ENCODE measurements around the gene APOL4.
"Not testable (repeated sequence)": the region's sequence is repeated elsewhere in the genome, so short reads cannot be mapped to it uniquely, and the experiment has no call there.

The APOL4 gene

GRCh38 chr22:36194971-36195370, 6.6 kb downstream of the APOL4 start:
- H3K27me3 ChIP-seq (replicated peaks): no peaks in the 10 kb centered on the region
- no peak overlapping the region for H3K27ac ChIP-seq
- peak; percentile 71 for DNase-seq
- in situ Hi-C loops (cut with HindIII; ENCODE audit: low pct_ligation_motif_present, low sequenced_read_pairs): no loop called here
- no peak overlapping the region for H3K4me3 ChIP-seq (ENCODE audit: low read depth, low read length)
- TF ChIP-seq, protein P1, sequence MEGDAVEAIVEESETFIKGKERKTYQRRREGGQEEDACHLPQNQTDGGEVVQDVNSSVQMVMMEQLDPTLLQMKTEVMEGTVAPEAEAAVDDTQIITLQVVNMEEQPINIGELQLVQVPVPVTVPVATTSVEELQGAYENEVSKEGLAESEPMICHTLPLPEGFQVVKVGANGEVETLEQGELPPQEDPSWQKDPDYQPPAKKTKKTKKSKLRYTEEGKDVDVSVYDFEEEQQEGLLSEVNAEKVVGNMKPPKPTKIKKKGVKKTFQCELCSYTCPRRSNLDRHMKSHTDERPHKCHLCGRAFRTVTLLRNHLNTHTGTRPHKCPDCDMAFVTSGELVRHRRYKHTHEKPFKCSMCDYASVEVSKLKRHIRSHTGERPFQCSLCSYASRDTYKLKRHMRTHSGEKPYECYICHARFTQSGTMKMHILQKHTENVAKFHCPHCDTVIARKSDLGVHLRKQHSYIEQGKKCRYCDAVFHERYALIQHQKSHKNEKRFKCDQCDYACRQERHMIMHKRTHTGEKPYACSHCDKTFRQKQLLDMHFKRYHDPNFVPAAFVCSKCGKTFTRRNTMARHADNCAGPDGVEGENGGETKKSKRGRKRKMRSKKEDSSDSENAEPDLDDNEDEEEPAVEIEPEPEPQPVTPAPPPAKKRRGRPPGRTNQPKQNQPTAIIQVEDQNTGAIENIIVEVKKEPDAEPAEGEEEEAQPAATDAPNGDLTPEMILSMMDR (IDR thresholded peaks at IDR 0.05; ENCODE audit: low read depth, low read length, missing control alignments): peak; percentile 84
- H3K36me3 ChIP-seq (replicated peaks): no peaks in the 10 kb centered on the region

DNA sequence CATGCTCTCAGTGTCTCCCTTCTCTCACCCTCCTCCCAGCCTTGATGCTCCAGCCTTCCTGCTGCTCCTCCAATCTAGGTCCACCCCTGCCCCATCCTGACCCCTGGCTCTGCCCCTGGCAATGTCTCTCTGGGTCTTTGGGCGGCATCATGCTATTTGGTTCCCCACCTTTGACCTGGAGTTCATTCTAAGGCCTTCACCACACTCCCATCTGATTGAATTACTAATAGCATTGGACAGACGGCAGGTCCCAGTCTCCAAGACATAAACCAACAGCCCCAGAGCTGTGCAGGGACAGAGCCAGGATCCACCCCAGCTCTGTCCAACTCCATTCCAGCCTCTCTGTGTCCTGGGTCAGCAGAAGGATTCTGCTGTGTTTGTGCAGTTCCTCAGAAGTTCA, 7.2 kb downstream of the APOL4 start:
- in situ Hi-C loops (cut with HindIII; ENCODE audit: low pct_ligation_motif_present, low sequenced_read_pairs): no loop called here
- TF ChIP-seq, protein P1 (IDR thresholded peaks at IDR 0.05; ENCODE audit: low read depth, low read length, missing control alignments): no peak
- H3K4me3 ChIP-seq (ENCODE audit: low read depth, low read length): no peak overlapping the region
- H3K27ac ChIP-seq: no peak overlapping the region
- no peaks in the 10 kb centered on the region for H3K36me3 ChIP-seq (replicated peaks)
- no peak for DNase-seq
- H3K27me3 ChIP-seq (replicated peaks): no peaks in the 10 kb centered on the region

DNA sequence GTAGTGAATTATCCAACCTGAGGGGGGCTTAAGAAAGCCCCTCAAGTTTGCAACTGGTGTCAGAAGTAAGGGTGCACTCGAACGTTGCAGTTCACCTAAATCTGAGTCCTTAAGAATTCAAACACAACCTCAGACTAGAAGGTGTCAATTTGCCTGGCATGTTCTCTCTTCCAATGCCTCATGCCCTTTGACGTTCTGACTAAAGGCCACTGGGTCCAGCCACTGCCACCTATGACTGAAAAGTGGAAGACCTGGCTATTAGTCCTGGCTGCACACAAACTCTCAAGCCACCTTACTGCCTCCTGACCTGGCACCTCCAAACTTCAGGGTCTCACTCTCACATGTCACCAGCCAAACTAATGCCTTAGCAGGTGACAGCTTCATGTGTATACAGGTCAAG, 8.0 kb downstream of the APOL4 start:
- TF ChIP-seq, protein P1 (IDR thresholded peaks at IDR 0.05; ENCODE audit: low read depth, low read length, missing control alignments): no peak
- Histone ChIP-seq H3K27ac (no peak overlapping the region), H3K4me3 (ENCODE audit: low read depth, low read length) (no peak overlapping the region), H3K27me3 (replicated peaks) (no peaks in the 10 kb centered on the region), H3K36me3 (replicated peaks) (no peaks in the 10 kb centered on the region)
- in situ Hi-C loops (cut with HindIII; ENCODE audit: low pct_ligation_motif_present, low sequenced_read_pairs): no loop called here
- no peak for DNase-seq

- Histone ChIP-seq H3K36me3 (replicated peaks) (no peaks in the 10 kb centered on the region), H3K4me3 (ENCODE audit: low read depth, low read length) (no peak overlapping the region), H3K27me3 (replicated peaks) (no peaks in the 10 kb centered on the region), H3K27ac (no peak overlapping the region)
- TF ChIP-seq, protein P1 (IDR thresholded peaks at IDR 0.05; ENCODE audit: low read depth, low read length, missing control alignments): no peak
- DNase-seq: no peak
- in situ Hi-C loops (cut with HindIII; ENCODE audit: low pct_ligation_motif_present, low sequenced_read_pairs): no loop called here
Measured at GRCh38 chr22:36193171-36193570, 8.4 kb downstream of the APOL4 start.

GRCh38 chr22:36192542-36192941, 9.1 kb downstream of the APOL4 start:
- H3K27me3 ChIP-seq (replicated peaks): no peaks in the 10 kb centered on the region
- TF ChIP-seq, protein P1 (IDR thresholded peaks at IDR 0.05; ENCODE audit: low read depth, low read length, missing control alignments): no peak
- DNase-seq: no peak
- H3K27ac ChIP-seq: no peak overlapping the region
- H3K4me3 ChIP-seq (ENCODE audit: low read depth, low read length): no peak overlapping the region
- H3K36me3 ChIP-seq (replicated peaks): no peaks in the 10 kb centered on the region
- in situ Hi-C loops (cut with HindIII; ENCODE audit: low pct_ligation_motif_present, low sequenced_read_pairs): no loop called here

- in situ Hi-C loops (cut with HindIII; ENCODE audit: low pct_ligation_motif_present, low sequenced_read_pairs): no loop called here
- no peak overlapping the region for H3K4me3 ChIP-seq (ENCODE audit: low read depth, low read length)
- no peaks in the 10 kb centered on the region for H3K36me3 ChIP-seq (replicated peaks)
- no peak for DNase-seq
- TF ChIP-seq, protein P1 (IDR thresholded peaks at IDR 0.05; ENCODE audit: low read depth, low read length, missing control alignments): no peak
- H3K27ac ChIP-seq: no peak overlapping the region
- no peaks in the 10 kb centered on the region for H3K27me3 ChIP-seq (replicated peaks)
Measured at GRCh38 chr22:36191106-36191836, 10.3 kb downstream of the APOL4 start.

- in situ Hi-C loops (cut with HindIII; ENCODE audit: low pct_ligation_motif_present, low sequenced_read_pairs): not testable (repeated sequence)
Measured at GRCh38 chr22:36187862-36188261, 13.7 kb downstream of the APOL4 start.

More at GRCh38 chr22:36187862-36188261, 13.7 kb downstream of the APOL4 start:
- H3K27me3 ChIP-seq (replicated peaks); DNase-seq; H3K4me3 ChIP-seq (ENCODE audit: low read depth, low read length); H3K27ac ChIP-seq; H3K36me3 ChIP-seq (replicated peaks): not testable (repeated sequence)

Data from brain microvascular endothelial cell (primary cell).